HFFc6 (cell line): ENCODE measurements around the gene ASPRV1. TPM values are rescaled to one million over a fixed set of nuclear protein-coding genes. Genes with fewer than 3 reads are reported as not detected.

ENCODE experiments used
- DNase-seq: peaks from one replicate; pipeline ENCODE4 v3.0.0-alpha.2; 2018
- H3K27ac Mint-ChIP-seq: 2 replicates; pipeline ENCODE4 v1.8.0; 2020; ENCODE audit warnings: mild to moderate bottlenecking, mixed read lengths
- H3K27me3 Mint-ChIP-seq: 2 replicates; pipeline ENCODE4 v1.8.0; 2021; ENCODE audit warnings: mild to moderate bottlenecking, moderate library complexity, mixed read lengths; ENCODE audit not compliant: insufficient read depth
- H3K36me3 Mint-ChIP-seq: 2 replicates; pipeline ENCODE4 v1.8.0; 2021; ENCODE audit warnings: low read depth, mixed read lengths
- H3K4me1 Mint-ChIP-seq: 2 replicates; pipeline ENCODE4 v1.8.0; 2020; ENCODE audit warnings: low read depth, mixed read lengths
- H3K4me3 Mint-ChIP-seq: 2 replicates; pipeline ENCODE4 v1.8.0; 2020; ENCODE audit warnings: mild to moderate bottlenecking, moderate library complexity, mixed read lengths
- H3K9me3 Mint-ChIP-seq: 2 replicates; pipeline ENCODE4 v1.8.0; 2020; ENCODE audit warnings: mild to moderate bottlenecking, mixed read lengths
- total RNA-seq, 6 experiments: library from RNA; stranded (reverse); fragmentation: NEBNext Ultra II Directional; extraction: Animal tissue kit (Norgen Biotek cat#: 25700); gene quantifications; 2 replicates in 1 of 6; 3 replicates in 5 of 6; pipeline ENCODE4 v1.2.3, GENCODE V29; 2021
- TF ChIP-seq, protein P1 (sequence below): fragments of 200-600 bp; sonication (generic); IDR thresholded peaks from 2 replicates; pipeline ENCODE4 v1.5.0; 2021; ENCODE audit warnings: antibody characterized with exemption, mild to moderate bottlenecking

ASPRV1 gene
- total RNA-seq, 6 experiments from 2014 or later, result 0.07 to 0.15 TPM; not detected in 4

GRCh38 chr2:69972822-69973221 lies 11.4 kb upstream of the ASPRV1 start:
- TF ChIP-seq, protein P1, sequence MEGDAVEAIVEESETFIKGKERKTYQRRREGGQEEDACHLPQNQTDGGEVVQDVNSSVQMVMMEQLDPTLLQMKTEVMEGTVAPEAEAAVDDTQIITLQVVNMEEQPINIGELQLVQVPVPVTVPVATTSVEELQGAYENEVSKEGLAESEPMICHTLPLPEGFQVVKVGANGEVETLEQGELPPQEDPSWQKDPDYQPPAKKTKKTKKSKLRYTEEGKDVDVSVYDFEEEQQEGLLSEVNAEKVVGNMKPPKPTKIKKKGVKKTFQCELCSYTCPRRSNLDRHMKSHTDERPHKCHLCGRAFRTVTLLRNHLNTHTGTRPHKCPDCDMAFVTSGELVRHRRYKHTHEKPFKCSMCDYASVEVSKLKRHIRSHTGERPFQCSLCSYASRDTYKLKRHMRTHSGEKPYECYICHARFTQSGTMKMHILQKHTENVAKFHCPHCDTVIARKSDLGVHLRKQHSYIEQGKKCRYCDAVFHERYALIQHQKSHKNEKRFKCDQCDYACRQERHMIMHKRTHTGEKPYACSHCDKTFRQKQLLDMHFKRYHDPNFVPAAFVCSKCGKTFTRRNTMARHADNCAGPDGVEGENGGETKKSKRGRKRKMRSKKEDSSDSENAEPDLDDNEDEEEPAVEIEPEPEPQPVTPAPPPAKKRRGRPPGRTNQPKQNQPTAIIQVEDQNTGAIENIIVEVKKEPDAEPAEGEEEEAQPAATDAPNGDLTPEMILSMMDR, result no peak
- Mint-ChIP-seq H3K4me3 (no peak overlapping the region), H3K9me3 (no peaks in the 10 kb centered on the region), H3K27me3 (peaks cover 20% of the 10 kb centered on the region), H3K27ac (no peak overlapping the region), H3K4me1 (peaks cover 9% of the 10 kb centered on the region; the same call in 1 of the 2 replicates), H3K36me3 (no peaks in the 10 kb centered on the region)
- no peak for DNase-seq

DNA sequence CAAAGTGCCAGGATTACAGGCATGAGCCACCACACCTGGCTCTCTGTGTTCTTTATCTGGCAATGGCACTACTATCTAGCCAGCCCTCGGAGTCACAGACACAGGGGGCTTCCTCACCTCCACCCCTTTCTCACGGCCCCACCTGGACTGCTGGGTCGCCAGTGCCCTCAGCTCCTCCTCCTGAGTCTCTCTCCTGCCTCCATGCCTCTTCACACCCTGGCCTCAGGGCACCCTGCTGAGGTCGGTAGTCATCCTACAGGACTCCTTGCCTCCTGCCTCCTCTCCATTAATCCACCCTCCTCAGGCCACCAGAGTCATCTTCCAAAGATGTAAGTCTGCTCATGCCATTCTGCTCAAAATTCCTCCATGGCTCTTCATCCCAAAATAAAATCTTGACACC lies 8.6 kb upstream of the ASPRV1 start:
- DNase-seq, result no peak
- H3K9me3 Mint-ChIP-seq, result no peaks in the 10 kb centered on the region
- no peaks in the 10 kb centered on the region for H3K36me3 Mint-ChIP-seq
- no peak overlapping the region for H3K27ac Mint-ChIP-seq
- TF ChIP-seq, protein P1, result no peak
- no peak overlapping the region for H3K4me3 Mint-ChIP-seq
- peaks cover 20% of the 10 kb centered on the region for H3K27me3 Mint-ChIP-seq
- peaks cover 9% of the 10 kb centered on the region; the same call in 1 of the 2 replicates for H3K4me1 Mint-ChIP-seq

GRCh38 chr2:69969126-69969983 lies 7.9 kb upstream of the ASPRV1 start:
- peaks cover 9% of the 10 kb centered on the region; the same call in 1 of the 2 replicates for H3K4me1 Mint-ChIP-seq
- TF ChIP-seq, protein P1, result no peak
- peaks cover 23% of the 10 kb centered on the region for H3K27me3 Mint-ChIP-seq
- no peaks in the 10 kb centered on the region for H3K9me3 Mint-ChIP-seq
- no peak for DNase-seq
- H3K36me3 Mint-ChIP-seq, result no peaks in the 10 kb centered on the region
- H3K4me3 Mint-ChIP-seq, result no peak overlapping the region
- no peak overlapping the region for H3K27ac Mint-ChIP-seq

- Mint-ChIP-seq H3K9me3 (no peaks in the 10 kb centered on the region), H3K27me3 (peaks cover 23% of the 10 kb centered on the region), H3K4me3 (no peak overlapping the region), H3K4me1 (peaks cover 9% of the 10 kb centered on the region; the same call in 1 of the 2 replicates), H3K36me3 (no peaks in the 10 kb centered on the region), H3K27ac (no peak overlapping the region)
- no peak for DNase-seq
- TF ChIP-seq, protein P1, result no peak
Measured at GRCh38 chr2:69968609-69969008, 7.2 kb upstream of the ASPRV1 start.

- no peak for DNase-seq
- no peaks in the 10 kb centered on the region for H3K9me3 Mint-ChIP-seq
- no peak overlapping the region for H3K4me3 Mint-ChIP-seq
- TF ChIP-seq, protein P1, result no peak
- H3K4me1 Mint-ChIP-seq, result no peaks in the 10 kb centered on the region
- peaks cover 20% of the 10 kb centered on the region for H3K27me3 Mint-ChIP-seq
- H3K36me3 Mint-ChIP-seq, result no peaks in the 10 kb centered on the region
- no peak overlapping the region for H3K27ac Mint-ChIP-seq
Measured at GRCh38 chr2:69966496-69966895, 5.1 kb upstream of the ASPRV1 start.
